OCI-LY3 (cell line): ENCODE measurements around the gene PIEZO1.

Experiments
- CTCF ChIP-seq: fragments of 200-600, 300-600 bp; sonication (generic); IDR thresholded peaks from 2 replicates; pipeline ENCODE4 v1.5.1; 2014; ENCODE audit warnings: antibody characterized with exemption, low read length, low read depth
- EZH2phosphoT487 ChIP-seq: fragments of 200-600 bp; shearing (Covaris generic); IDR thresholded peaks from 2 replicates; pipeline ENCODE4 v1.6.1; 2018; ENCODE audit warnings: antibody characterized with exemption, mixed run types, low read depth

GRCh38 chr16:88730632-88731607 is 54.1 kb downstream of the PIEZO1 start:
- no peak for TF ChIP-seq CTCF
- no peak for TF ChIP-seq EZH2phosphoT487
